Measurements from ENCODE around the gene GRIK4.

GRIK4 gene

GRCh38 chr11:120819003-120819402, 307.5 kb downstream of the GRIK4 start:
- no peak for DNase-seq

DNA sequence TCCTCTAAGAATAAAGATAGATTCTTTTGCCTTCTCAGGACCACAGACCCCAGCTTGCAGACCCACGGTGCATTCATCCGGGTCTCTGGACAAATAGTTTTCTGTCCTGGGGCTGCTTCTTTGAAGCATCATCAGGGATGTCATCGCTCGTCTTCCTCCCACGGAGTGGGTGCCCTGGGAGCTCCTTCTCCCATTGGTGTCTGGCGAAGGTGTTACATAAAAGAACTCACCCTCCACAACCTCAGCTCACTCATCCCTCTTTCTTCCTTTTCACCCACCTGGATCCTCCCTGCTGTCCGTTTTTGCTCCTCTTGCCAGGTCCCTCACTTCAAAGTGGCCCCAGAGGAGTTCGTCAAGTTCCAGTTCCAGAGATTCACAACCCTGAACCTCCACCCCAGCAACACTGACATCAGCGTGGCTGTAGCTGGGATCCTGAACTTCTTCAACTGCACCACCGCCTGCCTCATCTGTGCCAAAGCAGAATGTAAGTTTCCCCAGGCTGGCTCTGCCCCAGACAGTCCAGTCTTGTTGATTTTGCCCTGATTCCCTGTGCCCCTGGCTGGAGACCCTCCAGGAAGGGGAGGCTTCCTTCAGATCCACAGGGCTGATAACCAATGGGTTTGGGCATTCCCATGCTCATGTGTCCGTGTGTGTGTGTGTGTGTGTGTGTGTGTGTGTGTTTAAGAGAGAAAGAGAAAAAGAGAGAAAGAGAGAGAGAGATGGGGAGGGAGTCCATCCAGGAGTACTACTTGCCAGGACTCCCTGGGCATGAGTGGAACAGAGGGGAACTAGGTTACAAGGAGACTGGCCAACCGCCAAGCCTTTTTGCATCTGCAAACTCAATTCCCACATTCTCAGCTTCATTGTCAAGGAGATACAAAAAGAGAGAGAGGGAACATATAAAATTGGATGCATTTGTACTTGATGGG, 308.2 kb downstream of the GRIK4 start:
- no peak for DNase-seq

- DNase-seq, result no peak
Measured at GRCh38 chr11:120823159-120823558, 311.6 kb downstream of the GRIK4 start.

GRCh38 chr11:120824242-120824641, 312.7 kb downstream of the GRIK4 start:
- no peak for DNase-seq

DNA sequence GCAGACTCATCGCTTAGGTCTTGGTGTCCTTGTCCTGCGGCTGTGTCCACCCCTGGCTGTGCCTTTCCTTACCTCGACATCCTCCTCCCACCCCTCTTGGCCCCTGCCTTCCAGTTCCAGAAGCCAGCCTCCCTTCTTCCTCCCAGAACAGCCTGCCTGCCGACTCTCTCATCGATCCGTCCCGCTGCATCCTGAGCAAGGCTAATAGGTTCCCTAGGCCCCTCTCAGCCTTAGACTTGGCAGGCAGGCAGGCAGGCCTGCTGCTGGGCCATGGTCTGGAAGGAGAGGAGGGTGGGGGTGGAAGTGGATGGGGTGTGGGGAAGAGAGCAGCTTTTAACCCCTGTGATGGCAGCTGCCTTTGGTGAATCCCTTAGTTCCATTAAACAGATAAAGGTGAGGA, 315.6 kb downstream of the GRIK4 start:
- no peak for DNase-seq

DNA sequence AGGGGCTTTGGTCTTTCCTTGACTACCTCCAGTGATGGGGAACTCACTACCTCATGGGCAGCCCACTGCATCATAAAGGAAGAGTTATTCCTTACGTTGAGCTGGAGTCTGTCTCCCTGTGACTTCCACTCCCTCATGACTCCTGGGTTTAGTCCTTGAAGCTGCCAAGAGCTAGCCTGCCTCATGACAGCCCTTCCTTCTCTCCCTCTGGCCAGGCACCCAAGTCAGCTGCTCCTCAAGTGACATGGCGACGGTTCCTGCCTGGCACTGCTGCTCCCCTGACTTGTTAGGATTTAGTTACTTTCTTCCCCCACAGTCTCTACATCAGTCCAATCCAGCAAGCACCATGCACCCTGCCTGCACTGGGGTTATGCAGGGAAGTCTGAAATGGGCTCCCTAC, 316.3 kb downstream of the GRIK4 start:
- DNase-seq, result no peak

GRCh38 chr11:120828847-120829246, 317.3 kb downstream of the GRIK4 start:
- no peak for DNase-seq

GRCh38 chr11:120830085-120830620, 318.6 kb downstream of the GRIK4 start:
- no peak for DNase-seq

- no peak for DNase-seq
Measured at GRCh38 chr11:120832481-120833238, 321.1 kb downstream of the GRIK4 start.

- DNase-seq, result no peak
Measured at GRCh38 chr11:120834686-120835210, 323.2 kb downstream of the GRIK4 start.

DNA sequence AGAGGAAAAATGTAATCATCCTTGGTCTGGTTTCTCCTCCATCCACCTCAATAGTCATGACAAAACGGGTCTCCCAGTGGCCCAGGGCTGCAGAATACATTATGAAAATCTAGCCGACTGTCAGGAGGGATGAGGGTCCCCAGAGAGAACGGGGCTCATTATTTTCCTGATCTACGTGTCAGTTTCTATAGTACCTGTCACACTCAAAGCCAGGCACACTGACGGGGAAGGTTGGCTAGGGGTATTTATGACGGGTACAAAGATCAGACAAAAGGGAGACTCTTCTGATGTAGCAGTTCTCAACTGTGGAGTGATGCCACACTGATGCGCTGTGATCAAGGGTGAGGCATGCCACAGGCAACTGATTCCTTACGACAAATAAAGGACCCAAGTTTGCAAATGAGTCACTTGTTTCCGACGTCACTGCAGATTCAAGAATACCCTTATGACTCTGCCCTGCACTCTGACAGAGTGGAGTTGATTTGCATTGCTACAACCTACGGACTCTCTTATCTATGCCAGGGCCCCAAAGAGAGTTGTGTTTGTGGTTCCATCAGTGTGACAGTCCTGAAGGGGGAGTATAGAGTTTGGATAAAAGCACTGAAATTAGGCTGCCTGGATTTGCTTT, 324.2 kb downstream of the GRIK4 start:
- no peak for DNase-seq

DNA sequence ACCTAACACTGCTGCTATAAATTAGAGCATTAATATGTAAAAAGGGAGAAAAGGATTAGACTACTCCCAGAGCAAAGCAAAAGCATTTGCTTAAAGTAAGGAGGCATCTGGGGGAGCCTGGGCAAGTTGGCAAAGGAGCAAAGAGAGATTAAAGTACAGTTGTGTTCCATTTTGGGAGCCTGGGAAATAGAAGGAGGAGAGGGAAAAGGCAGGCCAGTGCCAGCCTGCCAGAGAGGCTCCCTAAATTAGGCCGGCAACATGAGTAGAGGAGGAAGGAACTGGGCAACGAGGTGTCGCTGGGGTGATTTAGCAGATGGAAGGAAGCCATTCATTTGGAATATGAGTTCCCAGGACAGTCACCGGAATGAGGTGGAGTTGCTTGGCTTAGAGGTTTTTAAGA, 326.1 kb downstream of the GRIK4 start:
- DNase-seq, result no peak

DNA sequence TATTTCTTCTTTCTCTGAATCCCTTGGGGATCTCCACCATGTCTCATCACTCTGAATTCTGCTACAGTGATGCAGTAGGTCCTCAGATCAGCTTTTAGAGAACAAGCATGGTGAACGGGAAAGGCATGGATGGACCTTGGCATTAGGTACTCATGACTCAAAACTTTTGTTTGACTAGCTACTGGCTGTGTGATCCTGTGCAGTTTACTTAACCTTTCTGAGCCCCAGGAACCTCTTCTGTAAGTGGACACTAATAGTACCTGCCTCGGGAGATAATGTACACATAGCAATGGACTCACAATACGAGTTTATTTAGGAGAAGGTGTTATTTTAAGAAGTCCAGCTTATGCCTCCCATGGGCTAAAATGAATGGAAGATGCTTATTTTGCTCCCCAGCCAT, 327.7 kb downstream of the GRIK4 start:
- no peak for DNase-seq

GRCh38 chr11:120839846-120840402, 328.4 kb downstream of the GRIK4 start:
- DNase-seq, result no peak

DNA sequence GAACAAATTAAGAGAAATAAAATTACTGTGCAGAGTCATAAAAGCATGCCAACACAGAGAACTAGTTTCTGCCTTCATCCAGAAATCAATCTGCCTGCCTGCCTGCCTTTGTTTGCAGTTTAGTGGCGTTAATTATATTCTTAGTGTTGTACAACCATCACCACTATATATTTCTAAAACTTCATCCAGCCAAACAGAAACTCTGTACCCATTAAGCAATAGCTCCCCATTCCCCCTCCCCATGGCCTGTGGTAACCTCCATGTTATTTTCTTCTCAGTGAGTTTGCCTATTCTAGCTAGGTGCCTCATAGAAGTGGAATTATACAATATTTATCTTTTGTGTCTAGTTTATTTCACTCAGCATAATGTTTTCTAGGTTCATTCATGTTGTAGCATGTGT, 329.1 kb downstream of the GRIK4 start:
- no peak for DNase-seq

DNA sequence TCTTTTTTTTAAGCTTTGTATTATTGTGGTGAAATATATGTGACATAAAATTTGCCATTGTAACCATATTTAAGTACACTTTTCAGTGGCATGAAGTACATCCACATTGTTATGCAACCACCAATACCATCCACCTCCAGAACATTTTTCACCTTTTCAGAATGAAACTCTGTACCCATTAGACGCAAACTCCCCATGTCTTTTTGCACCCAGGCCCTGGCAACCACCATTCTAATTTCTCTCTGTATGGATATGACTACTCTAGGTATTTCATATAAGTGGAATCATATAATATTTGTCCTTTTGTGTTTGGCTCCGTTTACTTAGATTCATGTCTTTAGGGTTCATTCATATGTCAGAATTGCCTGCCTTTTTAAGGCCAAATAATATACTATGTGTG, 329.5 kb downstream of the GRIK4 start:
- no peak for DNase-seq

- no peak for DNase-seq
Measured at GRCh38 chr11:120842195-120842594, 330.6 kb downstream of the GRIK4 start.

GRCh38 chr11:120853435-120853834, 341.9 kb downstream of the GRIK4 start:
- no peak for DNase-seq

DNA sequence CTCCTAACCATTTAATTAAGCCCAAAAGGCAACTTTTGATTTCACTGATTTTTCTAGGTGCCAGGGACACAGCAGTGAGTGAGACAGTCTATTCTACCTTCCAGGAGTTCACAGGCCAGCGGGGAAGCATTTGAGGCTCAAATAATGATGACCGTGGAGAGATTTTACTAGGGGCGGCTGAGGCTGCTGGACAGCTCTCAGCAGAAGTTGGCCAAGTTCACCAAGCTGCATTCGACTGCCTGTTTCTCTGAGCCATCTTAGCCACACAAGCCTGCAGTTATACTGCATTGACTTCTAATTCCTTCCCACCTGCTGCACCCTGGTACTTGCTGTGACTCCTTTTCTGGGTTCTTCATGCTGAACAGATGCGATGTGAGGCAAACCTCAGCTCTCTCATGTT, 343.4 kb downstream of the GRIK4 start:
- DNase-seq, result no peak

DNA sequence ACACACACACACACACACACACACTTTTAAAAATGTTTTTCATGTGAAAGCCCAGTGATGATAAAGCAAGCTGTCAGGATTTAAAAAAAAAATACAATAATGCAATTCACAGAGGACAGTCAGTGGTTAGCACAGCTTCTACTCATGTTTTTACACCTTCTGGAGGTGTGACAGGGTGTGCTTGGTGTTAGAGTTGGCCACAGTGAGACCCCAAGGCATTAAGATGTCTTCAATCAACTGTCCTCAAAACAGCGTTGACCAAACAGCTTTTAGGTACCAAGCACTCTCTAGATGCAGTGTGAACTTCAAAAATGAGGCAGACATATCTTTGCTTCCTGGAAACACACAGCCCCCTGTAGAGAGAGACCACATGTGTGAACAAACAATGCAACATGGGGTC, 346.0 kb downstream of the GRIK4 start:
- no peak for DNase-seq

DNA sequence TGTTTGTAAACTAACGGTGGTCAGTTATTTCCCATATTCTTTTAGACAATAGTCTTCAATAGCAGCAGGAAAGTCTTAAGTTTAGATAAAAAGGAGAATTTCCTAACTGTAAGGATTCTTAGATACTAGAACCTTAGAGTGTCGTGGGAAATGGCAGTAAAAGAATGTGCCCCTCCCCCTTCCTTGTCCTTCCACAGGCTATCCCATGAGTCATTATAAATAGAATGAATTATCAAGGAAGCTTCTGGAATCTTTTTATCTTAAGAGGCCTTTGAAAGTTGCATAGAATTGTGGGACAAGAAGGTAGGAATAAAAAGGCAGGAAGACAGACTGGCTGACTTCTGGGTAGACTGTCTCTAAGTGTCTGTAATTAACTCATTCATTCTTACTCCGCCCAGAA, 347.2 kb downstream of the GRIK4 start:
- DNase-seq, result no peak

DNA sequence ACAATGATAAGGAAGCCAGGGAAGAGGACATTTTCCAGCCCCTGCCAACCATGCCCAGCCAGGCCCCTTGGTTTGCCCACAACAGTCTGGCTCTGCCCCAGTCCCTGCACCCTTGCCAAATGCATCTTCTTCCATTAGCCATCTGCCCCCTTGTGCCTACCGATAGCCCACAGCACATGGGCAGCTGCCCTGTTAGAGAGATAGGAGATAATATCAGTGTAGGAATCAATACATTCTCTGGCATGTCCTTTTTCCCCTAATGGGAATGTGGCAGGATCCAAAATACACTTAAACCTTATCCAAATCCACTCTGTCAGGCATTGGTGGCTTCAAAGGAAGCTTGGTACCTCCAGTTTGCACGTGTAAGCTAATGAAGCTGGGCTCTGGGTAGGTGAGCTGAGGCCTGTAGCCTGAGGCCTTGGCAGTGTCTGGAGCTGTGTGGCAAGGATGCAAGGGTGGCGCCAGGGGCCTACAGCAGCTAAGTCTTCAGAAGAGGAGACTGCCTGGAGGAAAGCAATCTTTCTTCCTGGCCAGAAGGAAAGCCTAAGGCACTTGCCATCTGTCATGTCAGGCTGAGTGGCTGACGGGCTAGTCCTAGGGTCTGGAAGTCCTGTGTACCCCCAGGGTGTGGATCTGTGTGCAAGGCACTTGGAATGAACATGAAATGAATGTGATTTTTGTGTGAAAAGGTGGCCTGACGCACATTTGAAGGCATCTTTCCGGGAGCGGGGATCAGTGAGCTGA, 348.2 kb downstream of the GRIK4 start:
- DNase-seq, result no peak

All from NCI-H1930 (cell line).